Aorta (tissue), 5 donors: Measurements from ENCODE around the gene OXCT2. TPM values are rescaled to one million over a fixed set of nuclear protein-coding genes. Genes with fewer than 3 reads are reported as not detected.

Source experiments
- ATAC-seq: fragments of 200-7000 bp; cut with Tn5 transposase; one replicate; pipeline ENCODE4 v1.9.1; 2022; ENCODE audit warnings: moderate library complexity; ENCODE audit not compliant: low FRiP score
- DNase-seq, 2 donors: peaks; one replicate each; pipeline ENCODE4 v3.0.0-alpha.2; 2020
- H3K27ac ChIP-seq, 2 donors: one replicate each; pipeline ENCODE4 v1.5.1; 2013; ENCODE audit warnings: low read length in 2 of 2, mild to moderate bottlenecking in 2 of 2, moderate library complexity in 2 of 2, control low read depth in 1 of 2, inconsistent platforms in 1 of 2, low read depth in 1 of 2
- H3K27me3 ChIP-seq, 2 donors: one replicate each; pipeline ENCODE4 v1.6.1; 2013; ENCODE audit warnings: control low read depth in 1 of 2, low read length in 1 of 2, mild to moderate bottlenecking in 1 of 2, moderate library complexity in 1 of 2; ENCODE audit not compliant: insufficient read depth in 2 of 2, control insufficient read depth in 1 of 2
- H3K36me3 ChIP-seq, 2 donors: one replicate each; pipeline ENCODE4 v1.6.1; 2013; ENCODE audit warnings: control low read depth in 1 of 2, low read length in 1 of 2, mild to moderate bottlenecking in 1 of 2; ENCODE audit not compliant: insufficient read depth in 2 of 2, control insufficient read depth in 1 of 2
- H3K4me1 ChIP-seq, 2 donors: one replicate each; pipeline ENCODE4 v1.6.1; 2013; ENCODE audit warnings: low read length in 2 of 2, control low read depth in 1 of 2, mild to moderate bottlenecking in 1 of 2, moderate library complexity in 1 of 2; ENCODE audit not compliant: insufficient read depth in 2 of 2, control insufficient read depth in 1 of 2
- H3K4me3 ChIP-seq, 2 donors: one replicate each; pipeline ENCODE4 v1.5.1; 2013; ENCODE audit warnings: low read length in 2 of 2, control low read depth in 1 of 2, mild to moderate bottlenecking in 1 of 2
- H3K9me3 ChIP-seq: one replicate; pipeline ENCODE4 v1.6.1; 2013; ENCODE audit warnings: mild to moderate bottlenecking, low read length; ENCODE audit not compliant: control insufficient read depth
- WGBS, 2 donors: extraction: QIAGEN DNeasy Blood & Tissue Kit; methylation state at CpG; one replicate each; pipeline ENCODE4 v1.1.7; 2013; 5-methylcytosine and 5-hydroxymethylcytosine counted together
- intact Hi-C, 2 donors: fragments of 100-400 bp; cut with DNase I; formaldehyde crosslinking; loops; one replicate each; pipeline versions ENCODE4 v1.14.2 to v1.15.0; 2022
- polyA plus RNA-seq, 2 donors: library from polyadenylated mRNA; stranded (reverse); fragments of 200-250 nt; gene quantifications; one replicate each; pipeline ENCODE4 v1.2.3, GENCODE V29; 2013
- total RNA-seq, 2 donors: library from RNA; stranded (reverse); fragmentation: NEBNext Ultra II Directional; extraction: Animal tissue kit (Norgen Biotek cat#: 25700); gene quantifications; one replicate each; pipeline ENCODE4 v1.2.1, GENCODE V29; 2021
- donor health status: healthy with polysubstance abuse.
- donor health status: Bipolar disorder and iron deficiency.
- donor health status: DM: no; HTN: no; CAD: no.
- donor health status: DM: no; HTN: no; CAD: no.
- donor health status: DM: yes; HTN: yes; CAD: no.

The OXCT2 gene
- total and polyA plus RNA-seq, 4 donors, result 0.08 to 1.3 TPM; not detected in 2

DNA sequence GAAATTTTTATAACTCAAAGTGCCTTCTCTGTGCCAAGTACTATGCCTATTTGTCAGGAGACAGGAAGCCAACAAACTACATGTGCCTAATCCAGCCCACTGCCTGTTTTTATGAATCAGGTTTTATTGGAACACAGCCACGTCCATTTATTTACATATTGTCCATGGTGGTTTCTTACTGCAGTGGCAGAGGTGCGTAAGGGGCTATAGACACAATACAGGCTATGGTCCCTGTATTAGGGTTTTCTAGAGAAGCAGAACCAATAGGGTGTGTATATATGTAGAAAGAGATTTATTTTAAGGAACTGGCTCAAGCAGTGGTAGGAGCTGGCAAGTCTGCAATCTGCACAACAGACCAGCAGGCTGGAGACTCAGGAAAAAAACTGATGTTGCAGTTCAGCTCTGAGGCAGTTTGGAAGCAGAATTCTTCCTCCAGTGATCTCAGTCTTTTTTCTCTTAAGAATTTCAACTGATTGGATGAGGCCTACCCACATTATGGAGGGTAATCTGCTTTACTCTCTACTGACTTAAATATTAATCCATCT lies 17.1 kb downstream of the OXCT2 start:
- no peaks in the 10 kb centered on the region for H3K9me3 ChIP-seq
- ATAC-seq (no peak), DNase-seq (no peak)
- H3K27ac ChIP-seq, result no peak overlapping the region
- peaks cover 0 to 5% of the 10 kb centered on the region in 2 donors for H3K4me1 ChIP-seq
- WGBS, 2 donors, result 9 to 18% methylated on average over 2 of the region's 2 CpGs
- no peaks in the 10 kb centered on the region for H3K27me3 ChIP-seq
- intact Hi-C loops, result no loop called here
- peaks cover 4 to 20% of the 10 kb centered on the region in 2 donors for H3K36me3 ChIP-seq
- no peak overlapping the region for H3K4me3 ChIP-seq

- DNase-seq, result no peak
- 43 to 53% methylated on average over 16 of the region's 16 CpGs for WGBS, 2 donors
- no peak overlapping the region for H3K4me3 ChIP-seq
- H3K27ac ChIP-seq, result peak overlapping the region; percentile 13 to 61
- no peaks in the 10 kb centered on the region for H3K9me3 ChIP-seq
- H3K4me1 ChIP-seq, result peaks cover 0 to 5% of the 10 kb centered on the region in 2 donors
- H3K36me3 ChIP-seq, result peaks cover 4 to 23% of the 10 kb centered on the region in 2 donors
- ATAC-seq, result no peak
- H3K27me3 ChIP-seq, result no peaks in the 10 kb centered on the region
- intact Hi-C loops, result no loop called here
Measured at GRCh38 chr1:39753132-39754025, 17.8 kb downstream of the OXCT2 start.

GRCh38 chr1:39752703-39753102 lies 18.4 kb downstream of the OXCT2 start:
- intact Hi-C loops, result no loop called here
- peaks cover 0 to 5% of the 10 kb centered on the region in 2 donors for H3K4me1 ChIP-seq
- H3K27me3 ChIP-seq, result no peaks in the 10 kb centered on the region
- WGBS, 2 donors, result 76 to 81% methylated on average over 6 of the region's 6 CpGs
- H3K36me3 ChIP-seq, result peaks cover 4 to 23% of the 10 kb centered on the region in 2 donors
- H3K9me3 ChIP-seq, result no peaks in the 10 kb centered on the region
- no peak for ATAC-seq
- no peak overlapping the region for H3K27ac ChIP-seq
- H3K4me3 ChIP-seq, result no peak overlapping the region
- no peak for DNase-seq

DNA sequence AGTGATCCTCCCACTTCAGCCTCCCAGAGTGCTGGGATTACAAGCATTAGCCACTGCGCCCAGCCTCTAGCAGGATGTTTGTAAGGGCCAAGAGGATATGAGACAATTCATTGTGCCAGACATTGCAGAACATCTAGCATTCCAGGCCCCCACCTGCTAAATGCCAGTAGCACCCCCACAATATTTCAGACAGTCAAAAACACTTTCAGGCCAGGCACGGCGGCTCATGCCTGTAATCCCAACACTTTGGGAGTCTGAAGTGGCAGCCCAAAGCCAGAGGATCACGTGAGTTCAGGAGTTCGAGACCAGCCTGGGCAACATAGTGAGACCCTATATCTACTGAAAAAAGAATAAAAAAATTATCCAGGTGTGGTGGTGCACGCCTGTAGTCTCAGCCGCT lies 19.6 kb downstream of the OXCT2 start:
- no peaks in the 10 kb centered on the region for H3K9me3 ChIP-seq
- no peak overlapping the region for H3K4me3 ChIP-seq
- ATAC-seq (no peak), DNase-seq (no peak)
- H3K27ac ChIP-seq, result no peak overlapping the region
- WGBS, 2 donors, result 94 to 95% methylated on average over 7 of the region's 7 CpGs
- peaks cover 4 to 20% of the 10 kb centered on the region in 2 donors for H3K36me3 ChIP-seq
- peaks cover 0 to 5% of the 10 kb centered on the region in 2 donors for H3K4me1 ChIP-seq
- intact Hi-C loops, result no loop called here
- H3K27me3 ChIP-seq, result no peaks in the 10 kb centered on the region

DNA sequence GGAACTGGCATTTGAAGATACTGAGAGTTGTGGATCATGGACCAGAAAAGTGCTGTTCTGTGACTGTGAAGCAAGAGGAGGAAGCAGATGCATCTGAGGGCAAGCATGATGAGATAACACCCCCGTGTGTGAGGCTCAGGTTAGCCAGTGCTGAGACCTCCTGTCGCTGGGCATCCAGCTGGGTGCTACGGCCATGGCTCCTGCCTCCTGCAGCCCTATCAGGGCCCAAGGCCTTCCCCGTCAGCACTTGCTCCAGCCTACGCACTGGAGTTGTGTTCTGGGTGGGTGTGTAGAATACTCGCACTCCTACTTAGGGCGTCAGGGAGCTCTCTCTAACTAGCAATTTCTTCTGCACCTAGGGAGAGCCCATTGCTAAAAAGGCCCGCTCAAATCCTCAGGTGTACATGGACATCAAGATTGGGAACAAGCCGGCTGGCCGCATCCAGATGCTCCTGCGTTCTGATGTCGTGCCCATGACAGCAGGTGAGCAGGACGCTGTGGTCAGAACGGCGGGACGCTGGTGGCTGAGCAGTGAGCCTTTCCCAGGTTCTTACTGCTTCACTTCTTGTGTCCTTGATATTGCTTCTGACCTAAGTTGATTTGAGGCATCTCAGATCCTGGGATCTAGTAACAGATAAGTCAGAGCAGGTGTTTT lies 26.0 kb downstream of the OXCT2 start:
- peaks cover 17 to 19% of the 10 kb centered on the region in 2 donors for H3K36me3 ChIP-seq
- WGBS, 2 donors, result 93 to 95% methylated on average over 16 of the region's 16 CpGs
- no peak for DNase-seq

GRCh38 chr1:39738622-39739366 lies 32.4 kb downstream of the OXCT2 start, which contains the start of gene PPIE:
PPIE (plus strand) TSS chr1:39738882; CDS start chr1:39738901, 19 bp downstream.
- ATAC-seq, result peak; percentile 97
- intact Hi-C loops, result no loop called here
- peak; percentile 97 to 98 for DNase-seq
- Histone ChIP-seq H3K27me3 (no peaks in the 10 kb centered on the region), H3K36me3 (peaks cover 3 to 8% of the 10 kb centered on the region in 2 donors), H3K4me3 (peak within 1 kb of the TSS; percentile 13 to 78), H3K27ac (no peak within 1 kb of the TSS), H3K4me1 (no peaks in the 10 kb centered on the region), H3K9me3 (no peaks in the 10 kb centered on the region)
- WGBS, 2 donors, result 0 to 1% methylated on average over 52 of the region's 52 CpGs

More for the DNA sequence above, 26.0 kb downstream of the OXCT2 start:
- H3K27ac ChIP-seq, result no peak overlapping the region
- no peaks in the 10 kb centered on the region for H3K4me1 ChIP-seq
- ATAC-seq, result no peak
- no peaks in the 10 kb centered on the region for H3K27me3 ChIP-seq
- H3K4me3 ChIP-seq, result no peak overlapping the region
- intact Hi-C loops, result no loop called here
- no peaks in the 10 kb centered on the region for H3K9me3 ChIP-seq

DNA sequence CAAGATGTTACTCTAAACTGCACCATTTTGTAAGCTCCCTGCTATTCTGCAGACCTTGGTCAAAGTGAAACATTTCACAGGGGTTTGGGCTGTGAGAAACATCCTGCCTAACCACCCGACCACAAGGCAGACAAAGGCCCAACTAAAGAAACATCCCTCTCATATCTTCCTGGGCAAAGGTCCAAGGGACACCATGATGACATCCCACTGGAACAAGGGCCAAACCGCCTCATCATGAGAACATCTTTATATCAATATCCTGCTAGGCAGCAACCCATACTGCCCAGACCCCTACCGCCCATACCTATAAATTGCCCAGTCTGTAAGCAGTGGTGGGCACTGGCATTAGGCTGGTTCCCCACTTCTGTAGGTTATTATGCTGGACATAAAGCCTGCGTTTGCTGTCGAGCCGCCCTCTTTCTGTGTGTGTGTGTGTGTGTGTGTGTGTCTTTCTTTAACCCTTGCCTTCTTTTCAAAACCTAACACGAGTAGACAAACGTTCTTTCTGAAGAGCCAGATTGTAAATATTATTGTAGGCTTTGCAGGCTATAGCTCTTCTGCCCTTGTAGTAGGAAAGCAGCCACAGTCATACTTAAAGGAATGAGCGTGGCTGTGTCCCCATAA lies 33.5 kb downstream of the OXCT2 start:
- H3K27me3 ChIP-seq, result no peaks in the 10 kb centered on the region
- 68 to 72% methylated on average over 9 of the region's 9 CpGs for WGBS, 2 donors
- no peak overlapping the region for H3K27ac ChIP-seq
- DNase-seq (no peak), ATAC-seq (no peak)
- H3K36me3 ChIP-seq, result peaks cover 0 to 2% of the 10 kb centered on the region in 2 donors
- intact Hi-C loops, result no loop called here
- H3K4me3 ChIP-seq, result no peak overlapping the region
- no peaks in the 10 kb centered on the region for H3K4me1 ChIP-seq
- no peaks in the 10 kb centered on the region for H3K9me3 ChIP-seq

DNA sequence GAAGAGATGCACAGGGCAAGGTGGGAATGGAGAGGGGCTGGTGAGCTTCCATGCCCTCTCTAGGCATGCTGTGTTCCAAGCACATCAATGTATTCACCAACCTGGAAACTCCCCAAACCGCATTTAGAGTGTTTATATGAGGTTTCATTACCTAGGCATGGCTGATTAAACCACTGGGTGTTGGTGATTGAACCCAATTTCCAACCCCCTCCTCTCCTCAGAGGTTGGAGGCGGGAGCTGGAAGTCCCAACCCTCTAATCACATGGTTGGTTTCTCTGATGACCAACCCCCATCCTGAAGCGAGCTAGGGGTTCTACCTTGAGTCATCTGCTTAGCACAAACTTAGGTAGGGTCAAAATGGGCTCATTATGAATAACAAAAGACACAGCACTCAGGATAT lies 35.4 kb downstream of the OXCT2 start:
- WGBS, 2 donors, result 83 to 90% methylated on average over 3 of the region's 3 CpGs
- H3K36me3 ChIP-seq, result no peaks in the 10 kb centered on the region
- H3K9me3 ChIP-seq, result no peaks in the 10 kb centered on the region
- no peak overlapping the region for H3K27ac ChIP-seq
- no peak overlapping the region for H3K4me3 ChIP-seq
- ATAC-seq (no peak), DNase-seq (no peak)
- H3K4me1 ChIP-seq, result no peaks in the 10 kb centered on the region
- no peaks in the 10 kb centered on the region for H3K27me3 ChIP-seq
- intact Hi-C loops, result no loop called here
